DMS153 (cell line): ENCODE measurements around the gene TBC1D3B.
"Not testable (repeated sequence)": the region's sequence is repeated elsewhere in the genome, so short reads cannot be mapped to it uniquely, and the experiment has no call there.

Experiments
- DNase-seq: peaks from one replicate; lab custom pipeline; 2025; lab: John Stamatoyannopoulos, UW

TBC1D3B gene

DNA sequence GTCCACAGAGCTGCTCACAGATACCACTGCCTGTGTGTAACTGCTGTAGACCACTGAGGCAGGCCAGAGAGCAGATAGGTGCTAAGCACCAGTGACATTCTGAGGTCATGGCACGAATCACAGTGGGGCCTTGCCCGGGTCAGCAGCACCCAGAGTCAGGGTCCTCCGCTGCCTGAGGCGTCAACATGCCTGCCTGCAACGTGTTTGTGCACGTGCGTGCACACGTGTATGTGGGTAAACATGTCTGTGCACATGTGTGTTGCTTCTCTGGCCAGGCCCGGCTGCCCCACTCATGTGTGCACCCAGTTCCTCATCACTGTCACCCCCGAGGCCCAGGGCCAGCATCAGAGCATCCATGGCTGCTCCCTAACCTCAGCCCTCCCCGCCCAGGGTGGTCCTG, at the start of gene TBC1D3B:
TSS of gene TBC1D3B (minus strand) at position 101 of the 400 bp plus-strand sequence. CDS start 1,586 bp downstream, outside the sequence.
- DNase-seq = not testable (repeated sequence)

DNA sequence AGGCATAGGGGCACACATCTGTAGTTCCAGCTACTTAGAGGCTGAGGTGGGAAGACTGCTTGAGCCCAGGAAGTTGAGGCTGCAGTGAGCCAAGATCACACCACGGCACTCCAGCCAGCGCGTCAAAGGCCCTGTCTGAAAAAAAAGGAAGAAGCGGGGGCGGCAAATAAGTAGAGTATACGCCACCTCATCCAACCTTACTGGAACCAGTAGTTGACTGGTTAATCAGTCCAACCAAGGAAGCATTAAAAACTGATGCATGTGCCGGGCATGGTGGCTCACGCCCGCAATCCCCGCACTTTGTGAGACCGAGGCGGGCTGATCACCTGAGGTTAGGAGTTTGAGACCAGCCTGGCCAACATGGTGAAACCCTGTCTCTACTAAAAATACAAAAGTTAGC, 46.5 kb upstream of the TBC1D3B start:
- DNase-seq = not testable (repeated sequence)

DNA sequence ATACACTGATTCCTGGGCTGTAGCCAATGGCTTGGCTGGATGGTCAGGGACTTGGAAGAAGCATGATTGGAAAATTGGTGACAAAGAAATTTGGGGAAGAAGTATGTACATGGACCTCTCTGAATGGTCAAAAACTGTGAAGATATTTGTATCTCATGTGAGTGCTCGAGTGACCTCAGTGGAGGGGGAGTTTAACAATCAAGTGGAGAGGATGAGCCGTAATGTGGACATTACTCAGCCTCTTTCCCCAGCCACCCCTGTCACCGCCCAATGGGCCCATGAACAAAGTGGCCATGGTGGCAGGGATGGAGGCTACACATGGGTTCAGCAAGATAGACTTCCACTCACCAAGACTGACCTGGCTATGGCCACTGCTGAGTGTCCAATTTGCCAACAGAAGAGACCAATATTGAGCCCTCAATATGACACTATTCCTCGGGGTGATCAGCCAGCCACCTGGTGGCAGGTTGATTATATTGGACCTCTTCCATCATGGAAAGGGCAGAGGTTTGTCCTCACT, 45.2 kb upstream of the TBC1D3B start:
- DNase-seq = not testable (repeated sequence)

DNA sequence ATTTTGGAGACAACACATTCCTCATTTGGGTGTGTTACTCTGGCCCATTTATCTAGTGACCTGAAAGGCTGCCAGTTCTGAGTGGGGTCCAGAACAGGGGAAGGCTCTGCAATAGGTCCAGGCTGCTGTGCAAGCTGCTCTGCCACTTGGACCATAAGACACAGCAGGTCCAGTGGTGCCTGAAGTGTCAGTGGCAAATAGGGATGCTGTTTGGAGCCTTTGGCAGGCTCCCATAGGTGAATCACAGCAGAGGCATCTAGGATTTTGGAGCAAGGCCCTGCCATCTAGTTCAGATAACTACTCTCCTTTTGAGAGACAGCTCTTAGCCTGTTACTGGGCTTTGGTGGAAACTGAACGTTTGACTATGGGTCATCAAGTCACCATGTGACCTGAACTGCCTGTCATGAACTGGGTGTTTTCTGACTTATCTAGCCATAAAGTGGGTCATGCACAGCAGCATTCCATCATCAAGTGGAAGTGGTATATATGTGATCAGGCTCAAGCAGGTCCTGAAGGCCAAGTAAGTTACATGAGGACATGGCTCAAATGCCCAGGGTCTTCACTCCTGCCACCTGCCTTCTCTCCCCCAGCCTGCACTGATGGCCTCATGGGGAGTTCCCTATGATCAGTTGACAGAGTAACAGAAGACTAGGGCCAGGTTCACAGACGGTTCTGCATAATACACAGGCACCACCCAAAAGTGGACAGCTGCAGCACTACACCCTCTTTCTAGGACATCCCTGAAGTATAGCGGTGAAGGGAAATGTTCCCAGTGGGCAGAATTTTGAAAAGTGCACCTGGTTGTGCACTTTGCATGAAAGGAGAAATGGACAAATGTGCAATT, 44.5 kb upstream of the TBC1D3B start:
- DNase-seq = not testable (repeated sequence)

DNA sequence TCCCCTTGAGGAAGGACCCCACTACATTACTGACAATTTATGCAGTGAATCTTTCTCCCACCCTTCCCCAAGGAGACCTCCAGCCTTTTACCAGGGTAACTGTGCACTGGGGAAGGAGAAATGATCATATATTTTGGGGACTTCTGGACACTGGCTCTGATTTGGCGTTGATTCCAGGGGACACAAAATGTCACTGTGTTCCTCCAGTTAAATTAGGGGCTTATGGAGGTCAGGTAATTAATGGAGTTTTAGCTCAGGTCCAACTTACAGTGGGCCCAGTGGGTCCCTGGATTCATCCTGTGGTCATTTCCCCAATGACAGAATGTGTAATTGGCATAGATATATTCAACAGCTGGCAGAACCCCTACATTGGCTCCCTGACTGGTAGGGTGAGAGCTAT, 43.1 kb upstream of the TBC1D3B start:
- not testable (repeated sequence) for DNase-seq

DNA sequence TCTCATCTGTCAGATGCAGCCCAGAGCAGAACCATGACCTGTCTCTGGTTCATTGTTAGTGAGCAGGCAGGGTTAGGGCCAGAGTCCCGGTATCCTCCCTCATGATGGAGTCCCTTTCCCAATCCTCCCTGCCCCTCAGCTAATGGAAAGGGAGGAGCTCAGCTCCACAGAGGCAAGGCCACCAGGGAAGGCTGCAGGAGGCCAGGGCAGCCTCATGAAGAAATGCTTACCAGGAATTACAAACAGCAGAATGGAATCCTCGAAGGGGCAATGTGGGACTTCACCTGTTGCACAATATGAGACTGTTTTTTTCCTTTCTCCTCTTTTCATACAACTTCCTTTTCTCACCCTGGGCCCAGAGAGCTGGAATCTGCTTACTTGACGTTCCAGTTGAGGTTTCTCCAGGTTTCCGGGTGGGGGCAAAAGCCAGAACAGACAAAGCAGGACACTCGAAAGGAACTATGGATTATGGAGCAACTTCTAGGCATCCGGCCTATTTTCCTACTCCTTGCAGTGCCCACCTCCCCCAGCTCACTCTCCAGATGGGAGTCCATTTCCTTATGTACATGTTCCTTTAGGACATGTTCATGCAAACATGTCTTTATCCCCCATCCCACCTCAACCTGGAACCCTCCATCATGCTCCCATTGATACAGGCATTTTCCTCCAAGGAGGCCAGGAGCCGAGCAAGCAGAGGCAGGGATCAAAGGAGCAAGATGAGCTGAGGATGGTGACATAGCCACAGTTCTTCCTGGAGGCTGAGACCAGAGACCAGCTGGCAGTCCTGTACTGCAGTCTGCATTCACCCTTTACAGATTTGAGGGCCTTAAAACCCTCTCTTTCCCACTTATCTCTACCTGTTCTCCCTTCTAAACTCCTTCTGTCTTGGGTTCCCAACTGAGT, 39.2 kb upstream of the TBC1D3B start:
- DNase-seq = not testable (repeated sequence)

DNA sequence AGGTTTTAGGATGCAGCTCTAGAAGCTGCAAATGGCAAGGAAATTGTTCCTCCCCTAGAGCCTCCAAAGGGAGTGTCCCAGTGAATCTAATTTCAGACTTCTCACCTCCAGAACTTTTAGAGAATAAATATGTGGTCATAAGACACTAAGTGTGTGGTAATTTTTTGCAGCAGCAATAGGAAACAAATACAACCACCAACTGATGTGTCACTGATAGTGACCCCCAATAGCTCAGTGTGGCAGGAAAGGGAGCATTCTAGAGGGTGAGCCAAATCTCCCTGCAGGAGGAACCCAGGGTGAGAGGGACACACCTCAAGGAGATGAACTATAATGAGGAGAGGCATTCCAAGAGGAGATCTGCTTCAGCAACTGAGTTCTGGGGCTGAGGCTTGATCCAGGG, 38.5 kb upstream of the TBC1D3B start:
- no peak for DNase-seq

DNA sequence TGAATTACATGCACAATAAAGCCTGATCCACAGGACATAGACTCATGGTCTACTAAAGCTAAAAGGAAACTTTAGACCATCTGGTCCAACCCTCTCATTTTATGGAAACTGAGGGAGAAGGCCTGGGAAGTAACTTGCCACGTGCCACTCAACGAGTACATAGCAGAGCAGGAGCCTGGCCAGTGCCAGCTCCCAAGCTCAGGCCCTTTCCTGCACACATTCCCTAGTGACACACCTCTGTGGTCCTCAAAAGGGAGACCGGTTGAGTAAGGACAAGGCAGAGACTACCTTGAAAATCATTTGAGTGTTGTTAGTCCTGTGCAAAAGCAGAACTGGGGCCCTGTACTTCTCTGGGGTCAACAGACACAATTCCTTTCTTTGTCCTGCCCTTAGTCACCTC, 37.3 kb upstream of the TBC1D3B start:
- no peak for DNase-seq

DNA sequence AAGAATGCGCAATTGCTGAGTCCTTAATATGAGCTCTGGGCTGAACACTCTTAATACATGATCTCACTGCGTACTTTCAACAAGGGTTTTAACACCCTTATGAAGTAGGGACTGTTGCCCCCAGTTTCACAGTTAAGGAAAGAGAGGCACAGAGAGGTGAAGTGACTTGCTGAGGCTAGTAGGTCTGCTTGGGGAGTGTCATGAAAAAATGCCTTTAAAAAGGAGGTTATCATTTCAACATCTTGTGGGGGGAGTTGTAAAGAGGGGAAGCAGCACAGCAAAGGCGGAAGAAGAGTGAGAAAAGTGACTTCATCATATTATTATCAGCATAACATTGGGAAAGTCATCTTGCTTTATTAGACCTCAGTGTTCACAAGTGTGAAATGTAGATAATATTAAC, 36.5 kb upstream of the TBC1D3B start:
- no peak for DNase-seq

DNA sequence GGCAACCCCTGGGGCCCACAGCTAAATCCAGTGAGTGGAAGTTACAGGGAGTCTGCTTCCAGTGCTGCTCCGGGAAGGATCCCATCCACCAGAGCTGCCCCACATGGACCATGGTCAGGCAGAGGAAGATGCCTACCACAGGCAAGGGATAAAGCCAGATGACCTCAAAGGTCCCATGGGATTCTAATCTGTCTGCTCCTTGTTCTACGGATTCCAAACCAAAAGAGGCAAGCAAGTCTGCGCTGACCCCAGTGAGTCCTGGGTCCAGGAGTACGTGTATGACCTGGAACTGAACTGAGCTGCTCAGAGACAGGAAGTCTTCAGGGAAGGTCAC, 35.8 kb upstream of the TBC1D3B start:
- no peak for DNase-seq

DNA sequence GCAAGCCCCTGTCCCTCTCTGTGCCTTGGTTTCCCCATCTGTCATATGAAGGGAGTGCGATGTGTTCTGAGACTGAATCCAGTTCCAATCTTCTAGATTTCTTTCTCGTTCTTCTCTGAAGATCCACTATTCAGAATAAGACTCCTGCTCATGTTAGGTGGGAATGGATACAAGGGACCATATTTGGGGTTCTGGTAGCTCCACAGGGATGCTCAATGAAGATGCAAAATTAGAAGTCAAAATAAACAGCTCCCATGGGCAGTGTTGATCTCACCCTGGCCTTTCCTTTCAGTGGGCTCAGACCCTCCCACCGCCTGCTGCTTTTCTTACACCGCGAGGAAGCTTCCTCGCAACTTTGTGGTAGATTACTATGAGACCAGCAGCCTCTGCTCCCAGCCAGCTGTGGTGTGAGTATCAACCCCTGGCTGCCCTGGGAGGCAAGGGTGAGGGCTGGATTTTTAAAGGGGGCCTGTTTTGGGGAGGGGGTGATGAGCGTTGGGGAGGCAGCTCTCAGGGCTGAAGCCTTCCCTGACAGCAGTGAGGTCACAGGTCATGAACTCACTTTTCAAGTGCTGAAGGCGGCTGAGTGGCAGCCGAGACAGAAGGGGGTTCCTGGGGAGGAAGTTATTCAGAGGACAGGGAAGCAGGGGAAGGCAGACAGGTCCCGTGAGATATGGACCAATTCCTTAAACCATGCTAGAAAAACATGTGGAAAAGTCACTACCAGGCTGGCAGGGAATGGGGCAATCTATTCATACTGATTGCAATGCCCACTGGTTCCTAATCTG, 35.2 kb upstream of the TBC1D3B start:
- not testable (repeated sequence) for DNase-seq

DNA sequence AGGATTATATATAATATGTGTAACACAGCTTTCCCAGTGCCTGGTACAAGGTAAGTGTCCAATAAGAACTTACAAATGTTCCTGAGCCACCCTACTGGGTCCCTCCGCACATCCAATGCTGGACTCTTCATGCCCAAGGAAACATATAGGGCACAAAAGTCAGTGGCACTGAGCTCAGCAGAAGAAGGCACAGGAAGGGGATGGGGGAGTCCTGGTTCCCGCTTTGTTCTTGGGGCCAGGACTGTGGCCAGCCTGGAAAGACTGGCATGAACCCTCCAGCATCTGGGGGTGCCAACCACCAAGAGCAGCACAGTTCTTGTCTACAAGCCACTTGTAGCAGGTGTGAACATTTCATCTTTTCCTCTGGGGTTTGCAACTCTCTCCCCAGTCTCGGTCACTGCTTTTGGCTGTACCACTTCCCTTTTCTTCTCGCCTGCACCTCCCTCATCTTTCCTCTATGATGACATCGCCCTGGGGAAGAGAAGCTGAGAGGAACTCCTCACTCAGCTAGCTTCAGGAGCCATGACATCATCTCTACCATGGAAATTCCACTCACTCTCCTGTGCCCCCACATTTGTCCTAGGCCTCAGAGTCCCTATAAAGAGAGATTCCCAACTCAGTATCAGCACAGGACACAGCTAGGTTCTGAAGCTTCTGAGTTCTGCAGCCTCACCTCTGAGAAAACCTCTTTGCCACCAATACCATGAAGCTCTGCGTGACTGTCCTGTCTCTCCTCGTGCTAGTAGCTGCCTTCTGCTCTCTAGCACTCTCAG, 34.2 kb upstream of the TBC1D3B start, which contains the start of gene CCL4L2:
TSS of gene CCL4L2 (plus strand) at position 625 of the 773 bp plus-strand sequence.
- not testable (repeated sequence) for DNase-seq

DNA sequence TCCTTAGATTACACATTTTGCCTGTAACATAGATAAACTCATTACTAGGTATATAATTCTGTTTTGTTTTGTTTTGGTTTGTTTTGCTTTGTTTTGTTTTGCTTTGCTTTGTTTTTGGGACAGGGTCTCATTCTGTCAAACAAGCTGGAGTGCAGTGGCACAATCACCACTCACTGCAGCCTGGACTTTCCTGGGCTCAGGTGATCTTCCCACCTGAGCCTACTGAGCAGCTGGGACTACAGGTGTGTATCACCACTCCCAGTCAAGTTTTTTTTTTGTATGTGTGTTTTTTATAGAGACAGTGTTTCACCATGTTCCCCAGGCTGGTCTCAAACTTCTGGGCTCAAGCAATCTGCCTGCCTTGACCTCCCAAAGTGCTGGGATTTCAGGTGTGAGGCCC, 33.1 kb upstream of the TBC1D3B start:
- no peak for DNase-seq

DNA sequence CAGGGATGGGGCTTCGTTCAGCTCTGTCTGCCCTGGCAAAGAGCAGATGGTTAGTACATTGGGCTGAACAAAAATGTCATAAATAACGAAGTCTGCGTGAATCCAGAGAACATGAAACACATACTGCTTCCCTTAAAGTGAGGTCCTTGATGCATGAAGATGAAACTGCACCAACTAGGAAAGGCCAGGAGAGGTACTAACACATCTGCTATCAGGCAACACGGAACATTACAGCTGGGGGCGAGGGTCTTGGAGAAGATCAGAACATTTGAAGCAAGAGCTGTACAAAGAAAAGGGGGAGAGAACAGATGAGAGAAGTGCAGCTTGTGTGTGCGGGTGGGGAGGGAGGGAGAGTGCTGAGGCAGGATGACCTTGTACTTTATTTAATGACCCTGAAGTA, 30.9 kb upstream of the TBC1D3B start:
- DNase-seq = not testable (repeated sequence)

DNA sequence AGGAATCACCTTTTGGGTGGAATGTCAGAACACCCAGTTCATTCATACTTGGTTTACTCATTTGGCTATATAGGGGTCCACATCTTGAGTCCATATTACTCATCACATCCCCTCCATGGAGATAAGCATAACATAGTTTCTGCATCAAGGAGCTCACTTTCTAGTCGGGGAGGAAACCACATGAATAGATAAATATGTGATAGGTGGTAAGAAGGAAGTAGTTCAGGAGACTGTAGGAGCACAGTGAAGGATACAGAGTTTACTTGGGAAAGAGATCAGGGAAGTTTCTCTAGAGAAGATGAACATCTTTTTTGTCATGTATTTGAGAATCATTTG, 30.0 kb upstream of the TBC1D3B start:
- DNase-seq = not testable (repeated sequence)

DNA sequence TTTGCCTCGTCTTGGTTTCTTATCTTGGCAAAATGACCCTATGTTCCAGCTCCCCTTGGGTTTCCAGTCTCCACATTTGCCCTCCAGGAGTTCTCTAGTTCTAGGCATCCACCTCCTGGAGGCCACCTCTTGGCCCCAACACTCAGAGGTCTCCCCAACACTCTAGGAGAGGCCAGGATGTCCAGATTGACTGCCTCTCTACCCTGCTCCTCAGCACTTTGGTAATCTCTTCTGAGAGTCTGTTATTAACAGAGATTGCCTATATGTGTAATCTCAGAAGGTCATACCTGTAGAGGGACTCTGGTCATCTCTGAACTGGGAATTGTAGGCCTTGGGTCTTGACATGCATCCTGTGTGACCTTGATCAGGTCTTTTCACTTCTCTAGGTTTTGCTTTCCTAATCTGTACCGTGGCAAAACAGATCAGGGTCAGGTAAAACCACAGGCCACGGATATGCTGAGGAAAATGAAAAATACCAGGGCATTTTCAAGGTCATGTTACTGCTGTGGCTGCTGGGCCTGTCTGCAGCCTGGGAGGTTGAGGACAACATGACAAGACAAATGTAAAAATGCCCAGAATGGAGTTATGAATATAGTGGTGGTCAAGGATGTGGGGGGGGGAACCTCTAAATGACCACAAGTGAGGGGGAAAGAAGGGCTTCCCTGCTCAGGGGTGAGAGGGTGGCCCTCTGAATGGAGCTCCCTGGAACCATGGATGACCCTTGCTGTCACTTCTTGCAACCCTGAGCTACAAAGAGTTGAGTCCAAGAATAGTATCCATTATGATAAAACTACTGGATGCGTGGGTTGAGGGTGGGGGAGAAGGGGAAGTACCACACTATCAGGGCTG, 29.4 kb upstream of the TBC1D3B start:
- no peak for DNase-seq

DNA sequence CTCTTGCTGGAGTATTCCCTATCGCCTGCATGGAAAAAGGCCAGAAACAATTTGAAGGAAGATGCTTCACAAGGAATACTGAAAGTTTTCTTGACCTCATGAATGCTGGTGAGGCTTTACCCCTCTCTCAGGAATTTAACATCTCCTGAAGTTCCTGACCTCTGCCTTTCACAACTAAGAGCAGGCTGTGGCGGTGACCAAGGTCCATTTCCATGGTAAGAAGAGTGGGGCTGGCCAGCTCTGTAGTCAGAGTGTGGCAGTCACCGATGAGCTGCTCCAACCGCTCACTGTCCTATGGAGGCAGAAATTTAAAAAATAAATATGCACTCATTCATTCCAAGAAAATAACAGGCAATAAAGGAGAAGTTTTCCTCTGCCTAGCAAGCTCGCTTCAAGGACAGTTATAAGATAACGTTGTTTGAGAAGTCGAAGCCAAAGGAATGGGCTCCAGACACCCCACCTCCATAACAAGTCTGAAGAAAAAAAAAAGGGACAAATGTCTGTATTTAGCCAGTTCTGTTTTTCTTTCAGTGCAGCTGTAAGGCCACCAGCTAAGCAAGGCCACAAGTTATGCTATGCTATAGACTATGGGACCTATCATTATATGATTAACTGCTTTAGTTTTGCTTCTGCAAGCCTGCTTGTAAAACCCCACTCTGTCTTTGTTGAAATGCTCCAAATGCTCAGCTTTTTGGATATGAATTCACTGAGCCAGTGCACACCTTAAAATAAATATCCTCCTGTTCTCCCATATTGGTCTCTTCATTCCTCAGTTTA, 28.5 kb upstream of the TBC1D3B start:
- no peak for DNase-seq

DNA sequence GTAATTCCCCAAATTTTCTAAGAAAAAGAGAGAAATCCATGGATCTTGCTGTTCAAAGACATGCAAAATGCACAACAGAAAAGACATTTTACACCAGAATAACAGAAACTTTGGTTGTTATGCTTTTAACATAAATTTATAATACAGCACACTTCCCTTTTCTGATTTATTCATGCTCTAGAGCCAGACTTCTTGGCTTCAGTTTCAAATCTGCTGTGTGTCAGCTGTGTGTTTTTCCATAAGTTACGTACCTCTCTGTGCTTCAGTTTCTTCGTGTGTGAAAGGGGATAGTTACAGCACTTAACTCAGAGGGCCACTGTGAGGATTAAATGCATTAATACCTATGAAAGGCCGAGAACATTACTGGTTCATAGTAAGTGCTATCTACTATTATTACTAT, 26.9 kb upstream of the TBC1D3B start:
- DNase-seq = no peak

DNA sequence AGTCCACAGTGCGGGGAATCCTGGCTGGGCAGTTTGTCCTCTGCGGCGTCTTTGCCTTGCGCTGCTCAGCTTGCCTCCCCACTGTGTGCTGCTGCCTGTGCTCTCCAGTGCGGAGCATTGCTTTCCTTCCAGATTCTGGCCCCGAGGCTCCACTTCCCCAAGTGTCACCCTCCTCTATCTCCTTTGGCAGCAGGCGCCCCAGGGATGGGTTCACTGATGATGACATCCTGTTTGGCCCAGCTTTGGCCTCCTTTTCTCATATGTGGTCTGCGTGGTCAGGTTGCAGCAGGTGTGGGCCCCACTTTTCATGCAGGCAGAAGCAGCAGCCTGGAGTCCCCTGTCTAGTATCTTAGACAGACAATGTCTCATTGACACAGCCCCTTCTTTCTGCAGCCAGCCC, 25.1 kb upstream of the TBC1D3B start:
- not testable (repeated sequence) for DNase-seq
